Glutamatergic neuron (in vitro differentiated cells): ENCODE data around the gene IL34. TPM values are rescaled to one million over a fixed set of nuclear protein-coding genes. Genes with fewer than 3 reads are reported as not detected.

Experiments used
- DNase-seq: peaks from one replicate; pipeline ENCODE4 v3.0.0; 2022
- H3K27ac Mint-ChIP-seq: one replicate; pipeline ENCODE4 v1.8.0; 2020; ENCODE audit warnings: mild to moderate bottlenecking, mixed read lengths, inconsistent platforms; ENCODE audit not compliant: unreplicated experiment
- H3K27me3 Mint-ChIP-seq: one replicate; pipeline ENCODE4 v1.8.0; 2020; ENCODE audit warnings: mild to moderate bottlenecking, moderate library complexity, mixed read lengths, inconsistent platforms; ENCODE audit not compliant: unreplicated experiment
- H3K36me3 Mint-ChIP-seq: one replicate; pipeline ENCODE4 v1.8.0; 2020; ENCODE audit warnings: mild to moderate bottlenecking, mixed read lengths, inconsistent platforms; ENCODE audit not compliant: unreplicated experiment
- H3K4me1 Mint-ChIP-seq: one replicate; pipeline ENCODE4 v1.8.0; 2020; ENCODE audit warnings: mild to moderate bottlenecking, low read depth, mixed read lengths, inconsistent platforms; ENCODE audit not compliant: unreplicated experiment
- H3K4me3 Mint-ChIP-seq: one replicate; pipeline ENCODE4 v1.8.0; 2020; ENCODE audit warnings: mild to moderate bottlenecking, mixed read lengths, inconsistent platforms; ENCODE audit not compliant: unreplicated experiment
- H3K9me3 Mint-ChIP-seq: one replicate; pipeline ENCODE4 v1.8.0; 2020; ENCODE audit warnings: mild to moderate bottlenecking, moderate library complexity, mixed read lengths, inconsistent platforms; ENCODE audit not compliant: unreplicated experiment
- CTCF ChIP-seq: fragments of 200-600 bp; sonication (generic); IDR thresholded peaks from one replicate; pipeline ENCODE4 v1.5.0; 2021; ENCODE audit not compliant: partially characterized antibody, unreplicated experiment
- total RNA-seq: library from RNA; stranded (reverse); fragmentation: NEBNext Ultra II Directional; extraction: Animal tissue kit (Norgen Biotek cat#: 25700); gene quantifications from one replicate; pipeline ENCODE4 v1.2.1, GENCODE V29; 2021; ENCODE audit not compliant: unreplicated experiment

IL34 gene
- total RNA-seq, 1 donor from 2014 or later: 0.42 TPM

DNA sequence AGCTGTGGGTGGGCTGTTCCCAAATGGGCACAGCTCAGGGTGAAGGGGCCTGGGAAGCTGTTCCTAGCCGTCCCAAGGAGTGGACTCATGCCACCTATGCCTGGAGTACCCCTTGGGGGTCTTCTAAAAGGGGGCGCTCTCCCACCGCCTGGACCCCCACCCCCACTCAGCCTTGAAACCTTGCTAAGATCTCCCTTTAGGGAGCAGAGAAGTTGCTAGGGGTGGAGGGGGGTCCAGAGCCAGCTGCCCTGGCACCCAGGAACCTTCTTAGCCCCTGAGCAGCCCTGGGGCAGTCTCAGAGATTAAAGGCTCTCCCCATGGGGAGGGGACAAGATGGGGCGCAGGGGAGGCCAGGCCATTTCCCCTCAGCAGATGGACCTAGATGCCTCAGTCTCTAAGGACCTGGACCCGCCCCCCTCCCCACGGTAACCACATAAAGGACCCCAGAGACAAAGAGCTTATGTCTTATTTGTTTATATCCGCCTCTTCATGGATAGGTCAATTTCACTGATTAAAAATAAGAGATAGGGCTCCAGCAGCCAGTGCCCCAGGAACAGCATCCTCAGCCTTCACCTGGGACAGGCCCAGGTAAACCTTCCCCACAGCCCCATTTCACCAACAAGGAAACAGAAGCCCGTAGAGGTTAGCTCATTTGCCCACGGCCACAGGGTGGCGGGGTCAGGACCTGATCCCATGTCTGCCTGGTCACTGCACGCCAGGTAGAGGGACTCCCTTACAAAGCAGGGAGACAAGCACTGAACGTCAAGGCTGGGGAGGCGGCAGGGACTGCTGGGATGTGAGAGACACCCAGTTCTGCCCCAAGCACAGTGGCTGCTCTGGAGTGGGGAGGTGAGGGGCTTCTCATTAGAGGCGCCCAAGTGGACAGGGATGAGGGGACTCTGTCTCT lies 36.1 kb downstream of the IL34 start:
- peaks cover 6% of the 10 kb centered on the region for H3K9me3 Mint-ChIP-seq
- H3K4me3 Mint-ChIP-seq: peak overlapping the region; percentile 52
- H3K4me1 Mint-ChIP-seq: peaks cover 7% of the 10 kb centered on the region
- no peak for TF ChIP-seq CTCF
- peaks cover 12% of the 10 kb centered on the region for H3K27me3 Mint-ChIP-seq
- peak; percentile 24 for DNase-seq
- no peak overlapping the region for H3K27ac Mint-ChIP-seq
- no peaks in the 10 kb centered on the region for H3K36me3 Mint-ChIP-seq

DNA sequence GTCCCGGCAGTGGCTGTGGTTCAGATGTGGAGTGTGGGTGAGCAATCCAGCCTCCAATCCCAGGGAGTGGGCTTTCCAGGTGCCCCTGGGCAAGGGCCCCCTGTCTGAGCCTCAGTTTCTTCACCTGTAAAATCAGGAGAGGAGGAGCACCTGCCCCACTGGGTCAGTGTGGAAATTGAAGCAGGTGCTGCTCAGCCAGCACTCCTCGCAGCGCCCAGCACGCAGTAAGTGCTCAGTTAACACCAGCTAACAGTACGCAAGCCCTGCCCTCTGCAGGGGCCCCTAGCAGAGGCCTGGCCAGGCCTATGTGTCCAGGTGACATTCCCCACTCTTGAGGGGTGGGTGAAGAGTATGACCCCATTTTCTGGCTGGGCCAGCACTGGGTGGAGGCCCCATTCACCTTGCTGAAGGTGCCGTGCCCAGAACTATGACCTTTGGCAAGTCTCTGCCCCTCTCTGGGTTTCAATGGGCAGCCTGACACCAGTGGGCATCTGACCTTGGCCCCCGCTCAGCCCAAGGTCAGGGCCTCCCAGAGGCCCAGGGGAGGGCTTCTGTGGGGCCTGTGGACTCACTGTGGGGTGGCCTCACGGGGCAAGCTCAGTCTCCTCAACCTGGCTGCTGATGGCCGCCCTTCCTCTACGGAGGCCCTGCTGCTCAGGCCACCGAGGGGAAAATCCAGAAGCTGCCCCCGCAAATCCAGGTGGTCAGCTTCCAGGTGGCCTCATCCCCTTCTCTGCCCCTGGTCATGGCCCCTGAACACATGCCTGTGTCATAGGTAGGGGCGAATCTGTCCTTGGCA lies 37.0 kb downstream of the IL34 start:
- Mint-ChIP-seq H3K27me3 (peaks cover 10% of the 10 kb centered on the region), H3K4me1 (peaks cover 14% of the 10 kb centered on the region), H3K36me3 (no peaks in the 10 kb centered on the region), H3K27ac (no peak overlapping the region), H3K9me3 (peaks cover 6% of the 10 kb centered on the region), H3K4me3 (no peak overlapping the region)
- no peak for TF ChIP-seq CTCF
- no peak for DNase-seq

DNA sequence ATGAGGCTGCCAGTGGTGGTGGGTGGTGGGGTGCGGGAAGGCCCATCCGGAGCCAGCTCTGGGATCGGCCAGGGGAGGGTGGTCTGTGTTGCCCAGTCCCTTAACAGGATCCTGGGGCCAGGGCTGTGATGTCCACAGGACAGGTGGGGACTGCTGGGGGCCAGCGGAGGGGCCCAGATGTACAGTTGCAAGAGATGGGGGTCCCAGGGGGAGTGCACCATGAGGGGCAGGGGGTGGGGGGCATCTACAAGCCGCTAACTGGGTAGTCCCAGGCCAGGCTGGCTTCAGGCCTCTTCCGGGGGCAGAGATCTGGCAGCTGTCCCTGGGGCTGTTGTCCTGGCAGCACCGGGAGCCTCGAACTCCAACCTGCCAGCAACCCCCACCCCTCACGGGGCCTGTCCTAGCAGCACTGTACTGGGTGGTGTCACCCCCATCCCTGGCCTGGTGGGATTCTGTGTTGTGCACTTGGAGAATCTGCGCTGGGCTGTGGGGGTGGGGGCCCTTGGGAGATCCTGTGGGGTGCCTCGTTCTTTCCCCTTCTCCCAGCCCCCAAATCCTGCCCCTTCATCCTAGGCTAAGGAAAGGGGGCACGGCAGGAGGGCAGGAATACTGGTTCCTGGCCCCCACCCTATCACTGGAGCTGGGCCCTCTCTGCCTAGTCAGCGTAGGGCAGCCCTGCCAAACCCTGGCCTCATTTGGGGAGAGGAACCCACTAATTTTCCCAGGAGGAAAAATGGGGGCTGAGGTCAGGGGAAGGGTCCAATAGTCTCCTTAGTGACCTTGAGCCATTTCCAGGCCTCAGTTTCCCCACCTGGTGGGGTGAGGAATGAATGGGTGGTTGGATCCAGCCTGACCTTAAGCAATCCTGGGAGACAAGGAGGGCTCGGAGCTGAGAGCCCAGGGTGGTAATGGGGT lies 38.0 kb downstream of the IL34 start:
- Mint-ChIP-seq H3K4me1 (peaks cover 14% of the 10 kb centered on the region), H3K27ac (no peak overlapping the region), H3K4me3 (peak overlapping the region; percentile 63), H3K9me3 (peaks cover 6% of the 10 kb centered on the region), H3K36me3 (no peaks in the 10 kb centered on the region), H3K27me3 (peaks cover 10% of the 10 kb centered on the region)
- DNase-seq: peak; percentile 17
- no peak for TF ChIP-seq CTCF

DNA sequence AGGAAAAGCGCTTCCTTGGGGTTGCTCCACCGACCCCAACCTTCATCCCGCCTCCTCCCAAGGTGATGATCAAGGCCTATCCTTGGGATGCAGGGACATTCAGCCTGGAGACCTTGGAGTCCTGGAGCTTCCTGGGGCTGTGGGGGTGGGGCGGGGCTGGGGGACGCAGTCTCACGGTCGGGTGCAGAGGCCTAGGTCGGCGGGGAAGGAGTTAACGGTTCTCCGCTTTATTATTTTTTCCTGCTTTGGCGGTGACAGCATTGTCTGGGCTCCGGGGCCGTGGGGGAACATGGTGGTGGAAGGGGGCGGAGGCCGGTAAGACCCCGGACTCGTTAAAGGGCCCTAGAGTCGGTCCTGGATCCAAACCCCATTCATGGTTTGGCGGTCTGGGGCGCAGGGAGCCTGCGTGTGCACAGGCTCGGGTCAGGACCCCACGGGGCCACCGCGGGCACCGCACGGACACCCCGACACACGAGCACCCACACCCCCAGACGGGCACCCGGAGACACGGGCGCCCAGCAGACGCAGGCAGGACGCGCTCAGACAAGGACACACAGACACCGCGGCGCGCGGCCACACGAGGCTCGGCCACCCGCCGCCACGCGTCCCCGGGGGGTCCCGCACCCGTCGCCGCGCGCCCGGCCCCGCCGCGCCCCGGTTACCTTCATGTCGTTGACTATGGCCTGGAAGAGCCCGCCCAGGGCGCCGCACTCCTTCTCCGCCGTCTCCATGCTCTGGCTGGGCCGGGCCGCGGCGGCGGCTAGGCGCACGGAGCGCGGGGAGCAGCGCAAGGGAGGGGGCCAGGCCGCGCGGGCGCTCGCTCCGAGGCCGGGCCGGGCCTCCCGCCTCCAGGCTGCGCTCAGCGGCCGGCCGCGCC lies 38.9 kb downstream of the IL34 start:
- H3K36me3 Mint-ChIP-seq: no peaks in the 10 kb centered on the region
- H3K27me3 Mint-ChIP-seq: peaks cover 10% of the 10 kb centered on the region
- peak overlapping the region; percentile 81 for H3K4me3 Mint-ChIP-seq
- H3K9me3 Mint-ChIP-seq: peaks cover 6% of the 10 kb centered on the region
- TF ChIP-seq CTCF: no peak
- peaks cover 14% of the 10 kb centered on the region for H3K4me1 Mint-ChIP-seq
- DNase-seq: peak; percentile 60
- H3K27ac Mint-ChIP-seq: no peak overlapping the region
